Mononuclear cell (primary cell): ENCODE measurements around the gene LGALS13. TPM values are rescaled to one million over a fixed set of nuclear protein-coding genes. Genes with fewer than 3 reads are reported as not detected.

Experiments
- H3K27me3 ChIP-seq: 2 replicates; pipeline ENCODE4 v1.6.0; 2011; ENCODE audit warnings: low read length, control low read depth; ENCODE audit not compliant: insufficient read depth
- H3K4me1 ChIP-seq: 2 replicates; pipeline ENCODE4 v1.5.1; 2011; ENCODE audit warnings: mild to moderate bottlenecking, low read length, control low read depth; ENCODE audit not compliant: insufficient read depth
- H3K4me3 ChIP-seq: 2 replicates; pipeline ENCODE4 v1.5.1; 2011; ENCODE audit warnings: mild to moderate bottlenecking, low read length, moderate library complexity
- H3K9me3 ChIP-seq: 2 replicates; pipeline ENCODE4 v1.5.1; 2011; ENCODE audit warnings: low read depth, mild to moderate bottlenecking, control low read depth, low read length
- total RNA-seq: library from RNA; depleted of rRNA; stranded (reverse); fragments of >200 nt; gene quantifications from one replicate; pipeline ENCODE4 v1.2.3, GENCODE V29; 2012

Gene LGALS13
- not detected for total RNA-seq

DNA sequence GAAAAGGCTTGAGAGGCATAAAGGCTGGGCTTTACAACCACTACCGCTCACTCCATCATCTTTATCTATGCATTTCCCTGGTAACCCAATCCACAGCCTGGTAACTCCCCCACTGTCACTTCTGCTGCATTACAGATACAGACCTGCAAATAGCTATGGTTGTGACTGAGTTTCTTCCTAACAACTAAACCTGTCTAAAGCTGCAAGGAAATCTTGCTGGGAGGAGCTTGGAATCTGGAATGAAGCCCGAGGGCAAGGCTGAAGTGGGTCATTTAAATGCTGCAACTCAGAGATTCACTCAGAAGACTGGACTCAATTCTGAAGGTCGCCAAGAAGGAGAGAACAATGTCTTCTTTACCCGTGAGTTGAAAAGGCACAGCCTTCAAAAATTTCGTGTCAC is at the start of gene LGALS13:
Gene LGALS13, plus strand, starts transcription at position 301 of the 400 bp plus-strand sequence. Its CDS starts 45 bp downstream, at position 346.
- Histone ChIP-seq H3K4me1 (no peaks in the 10 kb centered on the region), H3K4me3 (no peak within 1 kb of the TSS), H3K27me3 (peaks cover 8% of the 10 kb centered on the region), H3K9me3 (no peaks in the 10 kb centered on the region)

DNA sequence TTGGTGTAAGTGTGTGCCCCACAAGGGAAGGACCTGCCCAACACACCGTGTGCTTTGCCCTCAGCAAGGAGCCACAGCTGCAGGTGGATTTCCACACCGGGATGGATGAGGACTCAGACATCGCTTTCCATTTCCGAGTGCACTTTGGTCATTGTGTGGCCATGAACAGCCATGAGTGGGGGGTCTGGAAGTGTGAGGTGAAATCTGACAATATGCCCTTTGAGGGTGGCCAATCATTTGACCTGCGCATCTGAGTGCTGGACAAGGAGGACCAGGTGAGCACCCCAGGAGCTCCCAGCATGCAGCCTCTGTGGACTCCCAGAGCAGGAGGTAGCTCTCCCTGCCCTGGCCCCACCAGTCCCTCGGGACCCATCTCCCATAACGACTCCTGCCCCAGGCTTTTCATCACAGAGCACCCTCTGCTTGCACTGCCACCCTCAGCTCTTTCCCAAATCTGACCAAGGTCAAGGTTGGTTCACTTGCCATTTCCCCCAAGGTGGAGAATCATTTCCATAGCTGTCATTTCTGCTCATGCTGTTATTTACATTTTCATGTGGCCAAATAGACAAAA is 49.2 kb upstream of the LGALS13 start:
- Histone ChIP-seq H3K27me3 (no peaks in the 10 kb centered on the region), H3K4me1 (peaks cover 34% of the 10 kb centered on the region), H3K4me3 (no peak overlapping the region), H3K9me3 (no peaks in the 10 kb centered on the region)

DNA sequence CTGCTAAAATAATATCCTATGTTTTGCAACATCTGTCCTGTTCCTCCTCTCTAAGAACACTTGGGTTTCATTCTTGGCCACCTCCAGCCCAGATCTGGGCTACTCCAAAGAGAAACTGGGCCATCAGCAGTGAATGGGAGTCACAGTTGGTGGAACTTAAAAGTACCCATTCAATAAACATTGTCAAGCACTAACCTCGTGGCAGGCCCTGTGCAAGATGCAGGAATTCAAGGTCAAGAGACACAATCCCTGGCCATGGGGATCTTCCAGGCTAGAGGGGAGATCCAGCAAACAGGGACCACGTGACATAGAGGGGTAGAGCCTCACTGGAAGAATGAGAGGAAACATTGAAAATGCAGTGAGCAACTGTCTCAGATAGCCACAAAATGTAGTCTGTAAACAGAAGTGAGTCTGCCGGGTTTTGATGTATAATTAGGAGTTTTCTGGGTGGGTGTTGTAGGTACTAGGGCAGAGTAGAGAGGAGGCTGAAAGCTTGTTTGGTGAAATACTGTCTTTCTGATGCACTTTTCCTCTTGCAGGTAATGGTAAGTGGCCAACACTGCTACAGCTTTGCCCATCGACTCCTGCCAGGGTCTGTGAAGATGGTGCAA is 47.5 kb upstream of the LGALS13 start:
- no peaks in the 10 kb centered on the region for H3K27me3 ChIP-seq
- peaks cover 44% of the 10 kb centered on the region for H3K4me1 ChIP-seq
- H3K4me3 ChIP-seq, result no peak overlapping the region

DNA sequence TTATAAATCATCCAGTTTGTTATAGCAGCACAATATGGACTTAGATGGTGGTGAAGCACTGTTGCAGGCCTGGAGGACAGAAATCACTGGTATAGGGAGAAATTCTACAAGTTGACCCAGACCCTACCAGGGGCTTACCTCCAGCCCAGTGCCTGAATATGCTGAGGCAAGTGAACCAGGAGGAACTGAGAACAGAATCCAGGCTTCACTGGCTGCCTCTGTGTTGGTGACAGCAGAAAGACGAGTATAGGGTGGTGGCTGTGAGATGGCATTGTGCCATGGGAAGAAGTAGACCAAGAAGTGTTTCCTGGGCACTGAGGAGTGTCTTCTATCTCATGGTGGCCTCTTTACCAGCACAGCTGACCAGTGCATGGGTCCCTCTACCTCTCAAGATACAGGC is 46.4 kb upstream of the LGALS13 start:
- Histone ChIP-seq H3K27me3 (no peaks in the 10 kb centered on the region), H3K9me3 (no peaks in the 10 kb centered on the region), H3K4me1 (peaks cover 44% of the 10 kb centered on the region), H3K4me3 (no peak overlapping the region)

More for the DNA sequence above, 47.5 kb upstream of the LGALS13 start:
- no peaks in the 10 kb centered on the region for H3K9me3 ChIP-seq

DNA sequence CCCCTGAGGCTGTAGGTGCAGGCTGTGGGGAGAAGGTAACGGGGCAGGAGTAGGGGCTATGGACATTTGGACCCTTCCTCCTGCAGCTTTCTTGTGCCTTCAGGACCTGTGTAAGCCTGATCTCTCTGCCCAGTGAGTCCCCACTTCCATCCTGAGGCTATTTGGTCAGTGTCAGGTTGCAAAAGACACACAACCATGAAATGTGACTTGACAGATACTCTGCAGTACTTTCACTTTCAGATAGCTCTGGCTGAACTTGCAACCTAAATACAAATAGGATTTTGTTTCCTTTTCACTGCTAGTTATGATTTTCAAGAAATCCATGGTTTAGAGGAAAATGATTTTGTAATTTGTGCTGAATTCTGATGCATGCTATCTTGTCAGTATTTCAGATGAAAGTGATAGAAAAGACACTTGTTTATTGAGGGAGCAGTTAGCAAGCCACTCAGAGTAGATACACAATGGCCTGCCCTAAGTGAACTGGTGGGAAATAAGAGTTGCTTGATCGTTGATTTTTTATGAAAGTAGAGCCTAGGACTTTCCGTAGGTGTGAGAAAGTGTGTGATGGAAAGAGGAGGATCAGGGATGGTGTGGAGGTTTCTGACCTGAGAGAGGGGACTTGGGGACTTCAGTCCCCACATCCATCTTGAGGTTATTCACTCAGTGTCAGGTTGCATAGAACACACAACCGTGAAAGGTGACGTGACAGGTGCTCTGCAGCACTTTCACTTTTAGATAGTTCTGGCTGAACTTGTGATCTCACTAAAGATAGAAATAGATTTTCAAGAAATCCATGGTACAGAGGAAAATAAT is 44.3 kb upstream of the LGALS13 start:
- Histone ChIP-seq H3K4me1 (peaks cover 28% of the 10 kb centered on the region), H3K27me3 (no peaks in the 10 kb centered on the region), H3K4me3 (no peak overlapping the region), H3K9me3 (no peaks in the 10 kb centered on the region)

DNA sequence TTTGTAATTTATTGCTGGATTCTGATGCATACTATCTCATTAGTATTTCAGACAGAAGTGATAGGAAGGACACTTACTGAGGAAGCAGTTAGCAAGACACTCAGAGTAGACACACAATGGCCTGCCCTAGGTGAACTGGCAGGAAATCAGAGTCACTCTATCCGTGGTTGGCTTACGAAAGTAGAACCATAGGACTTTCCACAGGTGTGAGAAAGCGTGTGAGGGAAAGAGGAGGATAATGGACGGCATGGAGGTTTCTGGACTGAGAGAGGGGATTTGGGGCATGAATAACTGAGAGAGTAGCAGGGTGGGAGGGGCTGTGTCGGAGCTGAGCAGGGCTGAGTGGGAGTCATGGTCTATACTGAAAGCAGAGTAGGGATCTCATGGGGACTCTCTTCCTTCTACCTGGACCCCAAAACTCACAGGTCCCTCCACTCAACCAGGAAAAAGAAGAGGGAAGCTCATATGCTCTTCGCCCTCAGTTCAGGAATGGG is 43.7 kb upstream of the LGALS13 start:
- Histone ChIP-seq H3K9me3 (no peaks in the 10 kb centered on the region), H3K4me3 (no peak overlapping the region), H3K27me3 (no peaks in the 10 kb centered on the region), H3K4me1 (peaks cover 23% of the 10 kb centered on the region)

DNA sequence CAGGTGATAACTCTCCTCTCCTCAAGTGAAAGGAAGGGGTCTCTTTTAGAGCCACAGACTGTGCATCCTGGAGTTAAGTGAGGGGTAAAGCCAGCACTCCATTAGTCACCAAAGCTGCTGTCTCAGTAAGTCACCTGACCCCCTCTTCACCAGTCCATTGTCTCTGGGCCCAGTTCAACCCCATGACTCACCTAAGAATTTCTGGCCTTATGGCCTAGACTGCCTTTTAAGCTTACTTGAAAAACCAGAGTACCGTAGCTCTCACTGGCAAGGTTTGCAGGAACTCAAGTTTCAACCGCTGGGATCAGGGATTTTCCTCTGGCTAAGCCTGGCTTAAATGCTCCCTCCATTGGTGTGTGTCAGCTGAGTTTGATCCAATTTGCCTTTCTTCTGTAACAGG is 38.9 kb upstream of the LGALS13 start:
- Histone ChIP-seq H3K9me3 (no peaks in the 10 kb centered on the region), H3K4me1 (peaks cover 8% of the 10 kb centered on the region), H3K4me3 (no peak overlapping the region), H3K27me3 (peaks cover 22% of the 10 kb centered on the region)

- Histone ChIP-seq H3K4me3 (no peak overlapping the region), H3K9me3 (no peaks in the 10 kb centered on the region), H3K4me1 (no peaks in the 10 kb centered on the region), H3K27me3 (peaks cover 25% of the 10 kb centered on the region)
These were observed 36.3 kb upstream of the LGALS13 start for GRCh38 chr19:39566064-39566463.

- H3K4me1 ChIP-seq, result no peaks in the 10 kb centered on the region
- H3K9me3 ChIP-seq, result no peaks in the 10 kb centered on the region
- peaks cover 25% of the 10 kb centered on the region for H3K27me3 ChIP-seq
- H3K4me3 ChIP-seq, result no peak overlapping the region
These were observed 33.7 kb upstream of the LGALS13 start for GRCh38 chr19:39568604-39569003.

DNA sequence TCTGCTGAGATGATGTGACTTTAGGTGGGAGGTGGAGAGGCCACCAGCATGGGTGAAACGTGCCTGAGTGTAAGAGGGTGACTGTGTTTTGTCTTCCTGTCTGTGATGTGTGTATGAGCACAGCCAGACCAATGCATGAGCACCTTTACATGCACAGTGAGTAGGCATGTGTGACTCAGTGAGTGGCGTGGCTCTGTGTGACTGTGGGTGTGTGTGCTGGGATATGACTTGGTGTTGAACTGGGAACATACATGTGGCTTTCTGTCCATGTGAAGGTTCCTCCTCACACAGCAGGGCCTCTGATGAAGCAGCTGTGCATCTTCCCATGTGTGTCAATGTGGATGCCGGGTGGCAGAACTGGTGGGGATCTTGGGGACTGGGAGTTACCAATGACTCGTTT is 19.9 kb upstream of the LGALS13 start:
- H3K4me1 ChIP-seq, result no peaks in the 10 kb centered on the region
- peaks cover 14% of the 10 kb centered on the region for H3K27me3 ChIP-seq
- no peak overlapping the region for H3K4me3 ChIP-seq
- H3K9me3 ChIP-seq, result peaks cover 7% of the 10 kb centered on the region

GRCh38 chr19:39582891-39583625 is 19.3 kb upstream of the LGALS13 start:
- Histone ChIP-seq H3K27me3 (peaks cover 17% of the 10 kb centered on the region), H3K4me3 (no peak overlapping the region), H3K9me3 (peaks cover 7% of the 10 kb centered on the region), H3K4me1 (no peaks in the 10 kb centered on the region)

DNA sequence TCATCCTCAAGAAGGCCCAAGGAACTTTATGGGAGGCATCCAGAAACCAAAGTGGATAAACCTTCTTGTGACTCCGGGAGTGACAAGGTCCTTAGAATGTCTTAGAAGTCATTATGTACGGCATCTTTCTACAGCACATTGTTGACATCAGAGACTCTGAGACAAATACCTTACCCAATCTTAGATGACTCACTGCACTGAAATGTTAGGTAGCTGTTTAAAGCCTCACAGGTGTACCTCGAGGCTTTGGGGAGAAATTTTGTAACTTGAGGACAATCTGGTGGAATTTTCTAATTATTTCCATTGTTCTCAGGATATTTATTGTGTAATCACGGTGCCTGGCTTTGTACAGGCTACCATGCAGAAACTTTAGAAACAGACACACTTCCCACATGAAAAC is 14.8 kb upstream of the LGALS13 start:
- no peak overlapping the region for H3K4me3 ChIP-seq
- H3K9me3 ChIP-seq, result no peaks in the 10 kb centered on the region
- H3K27me3 ChIP-seq, result peaks cover 10% of the 10 kb centered on the region
- H3K4me1 ChIP-seq, result no peaks in the 10 kb centered on the region

DNA sequence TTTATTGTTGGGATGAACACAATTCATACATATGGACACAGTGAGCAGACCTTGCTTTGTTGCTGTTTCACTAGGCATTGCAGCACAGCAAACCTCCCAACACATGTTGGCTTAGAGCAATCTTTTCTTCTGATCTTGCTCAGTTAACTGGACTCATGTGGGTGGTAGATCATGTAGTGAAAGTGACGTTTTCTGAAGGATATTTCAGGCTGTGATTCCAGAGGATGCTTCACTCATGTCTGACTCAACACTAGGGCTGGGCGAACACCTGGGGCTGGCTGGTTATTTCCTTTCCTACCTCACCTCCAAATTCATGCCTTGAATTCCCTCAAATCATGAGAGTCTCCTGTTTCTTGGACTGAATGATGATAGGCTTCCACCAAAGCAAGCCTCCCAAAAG is 14.3 kb upstream of the LGALS13 start:
- H3K9me3 ChIP-seq, result no peaks in the 10 kb centered on the region
- no peaks in the 10 kb centered on the region for H3K4me1 ChIP-seq
- peaks cover 10% of the 10 kb centered on the region for H3K27me3 ChIP-seq
- H3K4me3 ChIP-seq, result no peak overlapping the region

DNA sequence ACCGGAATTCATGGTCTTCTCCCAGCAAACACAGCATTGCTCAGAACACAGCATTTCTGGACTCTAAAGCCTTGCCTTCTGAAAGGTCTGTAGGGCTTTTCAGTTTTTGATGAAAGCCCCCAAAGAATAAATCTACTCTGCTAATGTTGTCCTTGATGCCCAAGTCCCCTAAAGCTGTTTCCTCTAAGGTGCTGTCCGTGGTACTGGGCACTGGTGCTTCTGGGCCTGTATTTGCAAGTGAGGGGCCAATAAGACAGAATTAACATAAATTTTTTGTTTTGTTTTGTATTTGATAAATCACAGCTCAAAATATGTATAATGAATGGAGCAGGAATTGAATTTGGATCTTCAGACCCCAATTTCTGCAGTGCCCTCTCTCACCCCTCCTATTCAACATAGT is 12.1 kb upstream of the LGALS13 start:
- Histone ChIP-seq H3K9me3 (no peaks in the 10 kb centered on the region), H3K4me3 (no peak overlapping the region), H3K27me3 (peaks cover 10% of the 10 kb centered on the region), H3K4me1 (no peaks in the 10 kb centered on the region)

- no peaks in the 10 kb centered on the region for H3K4me1 ChIP-seq
- H3K4me3 ChIP-seq, result no peak overlapping the region
- peaks cover 10% of the 10 kb centered on the region for H3K27me3 ChIP-seq
- no peaks in the 10 kb centered on the region for H3K9me3 ChIP-seq
These were observed 9.9 kb upstream of the LGALS13 start for GRCh38 chr19:39592381-39592780.
